ENCODE results near the gene MAPRE3. TPM values are rescaled to one million over a fixed set of nuclear protein-coding genes. Genes with fewer than 3 reads are reported as not detected.

MAPRE3 gene
- total RNA-seq, 1 donor from 2014 or later = 3.7 TPM

DNA sequence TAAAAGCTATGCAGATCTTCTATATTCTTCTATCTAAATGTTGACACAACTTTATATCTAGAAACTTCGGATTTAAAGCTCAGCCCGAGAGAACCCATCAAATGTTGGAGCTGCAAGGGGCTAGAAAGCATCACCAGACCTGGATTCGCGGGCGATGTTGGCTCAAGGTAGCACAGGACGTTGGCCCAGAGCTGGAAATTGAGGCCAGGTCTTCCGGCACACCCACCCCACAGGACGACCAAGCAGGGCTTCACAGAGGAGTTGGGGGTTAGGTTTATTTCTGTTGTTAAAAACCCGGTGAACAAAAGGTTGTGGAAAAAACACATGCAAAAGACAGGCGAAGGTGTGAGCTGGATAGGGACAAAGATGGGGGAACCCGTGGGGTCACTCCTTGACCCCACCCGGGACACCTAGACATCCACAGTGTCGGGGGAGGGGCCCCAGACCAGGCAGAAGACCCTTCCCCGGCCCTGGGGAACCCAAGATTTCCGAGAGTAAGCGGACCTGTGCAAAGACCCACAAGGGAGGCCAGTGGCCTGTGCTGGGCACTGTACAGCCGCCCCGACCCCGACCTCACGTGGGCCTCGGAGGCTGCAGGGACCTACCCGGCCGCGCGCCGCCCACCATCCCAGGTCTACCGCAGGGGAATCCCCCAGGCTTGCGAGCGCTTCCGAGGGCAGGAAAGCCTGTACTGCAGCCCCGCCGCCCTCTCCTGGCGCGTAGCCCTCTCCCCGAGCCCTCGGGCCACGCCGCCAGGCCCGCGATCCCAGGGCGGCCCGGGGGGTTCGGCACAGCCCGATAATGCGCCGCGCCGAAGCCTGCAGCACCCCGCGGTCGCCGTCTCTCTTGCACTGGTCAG is 79.2 kb downstream of the MAPRE3 start:
- Mint-ChIP-seq H3K4me3 (peak overlapping the region; percentile 96), H3K4me1 (ENCODE audit: low read depth) (peaks cover 36% of the 10 kb centered on the region), H3K36me3 (ENCODE audit: low read depth) (peaks cover 22% of the 10 kb centered on the region), H3K9me3 (no peaks in the 10 kb centered on the region), H3K27ac (peak overlapping the region; percentile 99), H3K27me3 (ENCODE audit: insufficient read depth) (peaks cover 7% of the 10 kb centered on the region)
- intact Hi-C loops (cut with micrococcal nuclease) = loop anchor here (1.0 to 5.0 kb wide), 6 partner anchors 17 to 308 kb away; partner anchors contain the start of genes GTF3C2, MAPRE3, PREB and TMEM214
- peak; percentile 52 for DNase-seq (ENCODE audit: low spot score)

- Mint-ChIP-seq H3K9me3 (no peaks in the 10 kb centered on the region), H3K27me3 (ENCODE audit: insufficient read depth) (peaks cover 7% of the 10 kb centered on the region), H3K27ac (peak overlapping the region; percentile 99)
These were observed 80.0 kb downstream of the MAPRE3 start for GRCh38 chr2:27050281-27050995.

GRCh38 chr2:27050996-27051901 is 80.8 kb downstream of the MAPRE3 start, which contains the start of gene AGBL5:
Gene AGBL5, plus strand, starts transcription at chr2:27051668. Its CDS starts 1,291 bp downstream, at chr2:27052959.
- Mint-ChIP-seq H3K4me1 (ENCODE audit: low read depth) (peaks cover 36% of the 10 kb centered on the region), H3K27me3 (ENCODE audit: insufficient read depth) (peaks cover 7% of the 10 kb centered on the region), H3K36me3 (ENCODE audit: low read depth) (peaks cover 25% of the 10 kb centered on the region), H3K27ac (peak within 1 kb of the TSS; percentile 99), H3K9me3 (no peaks in the 10 kb centered on the region), H3K4me3 (peak within 1 kb of the TSS; percentile 96)
- peak; percentile 95 for DNase-seq (ENCODE audit: low spot score)
- intact Hi-C loops (cut with micrococcal nuclease) = loop anchor here (1.0 to 5.0 kb wide), 14 partner anchors 19 to 706 kb away; partner anchors contain the start of genes CAD, EIF2B4, GTF3C2 and KHK

More at GRCh38 chr2:27050281-27050995, 80.0 kb downstream of the MAPRE3 start:
- intact Hi-C loops (cut with micrococcal nuclease) = loop anchor here (1.0 to 5.0 kb wide), 6 partner anchors 18 to 307 kb away; partner anchors contain the start of genes GTF3C2, MAPRE3, PREB and TMEM214
- peak; percentile 88 for DNase-seq (ENCODE audit: low spot score)
- H3K4me3 Mint-ChIP-seq = peak overlapping the region; percentile 96
- H3K36me3 Mint-ChIP-seq (ENCODE audit: low read depth) = peaks cover 22% of the 10 kb centered on the region
- peaks cover 36% of the 10 kb centered on the region for H3K4me1 Mint-ChIP-seq (ENCODE audit: low read depth)

GRCh38 chr2:27051902-27052645 is 81.6 kb downstream of the MAPRE3 start:
- H3K4me1 Mint-ChIP-seq (ENCODE audit: low read depth) = peaks cover 36% of the 10 kb centered on the region
- H3K4me3 Mint-ChIP-seq = peak overlapping the region; percentile 91
- peaks cover 7% of the 10 kb centered on the region for H3K27me3 Mint-ChIP-seq (ENCODE audit: insufficient read depth)
- peak overlapping the region; percentile 79 for H3K27ac Mint-ChIP-seq
- DNase-seq (ENCODE audit: low spot score) = no peak
- intact Hi-C loops (cut with micrococcal nuclease) = loop anchor here (1.0 to 5.0 kb wide), 10 partner anchors 19 to 707 kb away; partner anchors contain the start of genes CAD, EIF2B4, GTF3C2 and KHK
- H3K9me3 Mint-ChIP-seq = no peaks in the 10 kb centered on the region
- peaks cover 30% of the 10 kb centered on the region for H3K36me3 Mint-ChIP-seq (ENCODE audit: low read depth)

DNA sequence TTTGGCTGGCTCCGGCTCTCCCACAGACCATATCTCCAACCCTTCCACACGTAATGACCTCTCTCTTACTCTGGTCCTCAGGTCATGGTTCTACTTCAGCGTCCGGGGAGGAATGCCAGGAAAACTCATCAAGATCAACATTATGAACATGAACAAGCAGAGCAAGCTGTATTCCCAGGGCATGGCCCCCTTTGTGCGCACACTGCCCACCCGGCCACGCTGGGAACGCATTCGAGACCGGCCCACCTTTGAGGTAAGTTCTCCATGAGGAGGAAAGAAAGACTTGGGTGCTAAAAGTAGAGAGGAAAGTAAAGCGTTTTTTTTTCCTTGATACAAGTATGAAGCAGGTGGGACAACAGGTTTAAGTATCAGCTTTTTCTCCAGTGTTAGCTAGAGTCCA is 82.9 kb downstream of the MAPRE3 start:
- Mint-ChIP-seq H3K27ac (no peak overlapping the region), H3K9me3 (no peaks in the 10 kb centered on the region), H3K36me3 (ENCODE audit: low read depth) (peaks cover 30% of the 10 kb centered on the region), H3K4me3 (peak overlapping the region; percentile 91), H3K4me1 (ENCODE audit: low read depth) (peaks cover 31% of the 10 kb centered on the region), H3K27me3 (ENCODE audit: insufficient read depth) (peaks cover 7% of the 10 kb centered on the region)
- DNase-seq (ENCODE audit: low spot score) = no peak
- intact Hi-C loops (cut with micrococcal nuclease) = loop anchor here (5.0 kb wide), 2 partner anchors 79 to 304 kb away; partner anchors contain the start of genes GTF3C2 and PREB

DNA sequence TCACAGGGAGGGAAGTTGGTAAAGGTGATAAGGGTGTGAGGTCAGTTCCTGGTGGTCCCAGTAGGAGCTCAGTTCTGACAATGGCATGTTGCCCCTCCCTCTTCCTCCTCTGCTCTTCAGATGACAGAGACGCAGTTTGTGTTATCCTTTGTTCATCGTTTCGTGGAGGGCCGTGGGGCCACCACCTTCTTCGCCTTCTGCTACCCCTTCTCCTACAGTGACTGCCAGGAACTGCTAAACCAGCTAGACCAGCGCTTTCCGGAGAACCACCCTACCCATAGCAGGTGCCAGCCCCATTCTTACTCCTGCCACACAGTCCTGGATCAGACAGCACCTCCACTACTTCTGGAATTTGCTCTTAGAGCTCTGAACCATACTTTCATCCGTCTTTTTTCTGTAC is 83.3 kb downstream of the MAPRE3 start:
- Mint-ChIP-seq H3K9me3 (no peaks in the 10 kb centered on the region), H3K27ac (no peak overlapping the region), H3K4me1 (ENCODE audit: low read depth) (peaks cover 31% of the 10 kb centered on the region), H3K27me3 (ENCODE audit: insufficient read depth) (peaks cover 7% of the 10 kb centered on the region), H3K36me3 (ENCODE audit: low read depth) (peaks cover 29% of the 10 kb centered on the region), H3K4me3 (peak overlapping the region; percentile 1)
- no peak for DNase-seq (ENCODE audit: low spot score)
- intact Hi-C loops (cut with micrococcal nuclease) = loop anchor here (5.0 kb wide), 2 partner anchors 79 to 304 kb away; partner anchors contain the start of genes GTF3C2 and PREB

DNA sequence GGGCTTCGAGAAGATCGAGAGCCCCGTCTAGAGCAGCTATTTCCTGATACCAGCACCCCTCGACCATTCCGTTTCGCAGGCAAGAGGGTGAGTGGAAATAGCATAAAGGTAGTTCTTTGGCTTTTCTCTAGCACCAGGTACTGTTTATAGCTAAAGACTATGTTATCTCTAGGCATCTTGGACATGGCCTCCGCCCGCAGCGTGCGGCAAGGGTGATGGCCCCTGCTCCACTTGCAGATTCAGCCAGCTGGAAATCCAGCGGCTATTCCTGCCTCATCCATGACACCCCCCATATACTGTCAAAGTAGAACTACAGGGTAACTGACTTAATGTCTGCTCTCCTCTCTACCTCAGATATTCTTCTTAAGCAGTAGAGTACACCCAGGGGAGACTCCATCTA is 84.3 kb downstream of the MAPRE3 start:
- Mint-ChIP-seq H3K36me3 (ENCODE audit: low read depth) (peaks cover 34% of the 10 kb centered on the region), H3K4me3 (no peak overlapping the region), H3K27me3 (ENCODE audit: insufficient read depth) (peaks cover 7% of the 10 kb centered on the region), H3K4me1 (ENCODE audit: low read depth) (peaks cover 25% of the 10 kb centered on the region), H3K9me3 (no peaks in the 10 kb centered on the region), H3K27ac (no peak overlapping the region)
- intact Hi-C loops (cut with micrococcal nuclease) = loop anchor here (5.0 kb wide), 2 partner anchors 78 to 303 kb away; partner anchors contain the start of genes GTF3C2 and PREB
- no peak for DNase-seq (ENCODE audit: low spot score)

DNA sequence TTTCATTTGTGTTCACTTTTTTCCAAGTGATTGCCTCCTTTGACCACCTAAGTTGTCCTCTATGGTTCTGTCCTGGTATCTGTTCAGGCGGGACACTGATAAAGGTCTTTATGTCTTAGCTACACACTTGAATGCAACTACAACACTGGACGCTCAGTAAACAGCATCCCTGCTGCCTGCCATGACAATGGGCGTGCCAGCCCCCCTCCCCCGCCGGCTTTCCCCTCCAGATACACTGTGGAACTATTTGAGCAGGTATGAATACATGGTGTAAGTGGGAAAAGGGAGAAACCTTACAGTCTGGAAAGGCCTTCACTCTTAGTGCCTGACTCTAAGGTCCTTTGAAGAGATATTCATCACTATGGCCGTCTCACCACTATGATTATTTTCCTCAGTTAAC is 86.7 kb downstream of the MAPRE3 start:
- Mint-ChIP-seq H3K27me3 (ENCODE audit: insufficient read depth) (no peaks in the 10 kb centered on the region), H3K4me1 (ENCODE audit: low read depth) (peaks cover 11% of the 10 kb centered on the region), H3K27ac (no peak overlapping the region), H3K36me3 (ENCODE audit: low read depth) (peaks cover 36% of the 10 kb centered on the region), H3K4me3 (no peak overlapping the region), H3K9me3 (no peaks in the 10 kb centered on the region)
- intact Hi-C loops (cut with micrococcal nuclease) = no loop called here
- no peak for DNase-seq (ENCODE audit: low spot score)

GRCh38 chr2:27058210-27058609 is 87.8 kb downstream of the MAPRE3 start:
- Mint-ChIP-seq H3K9me3 (no peaks in the 10 kb centered on the region), H3K36me3 (ENCODE audit: low read depth) (peaks cover 43% of the 10 kb centered on the region)
- intact Hi-C loops (cut with micrococcal nuclease) = no loop called here

GRCh38 chr2:27059141-27059820 is 88.8 kb downstream of the MAPRE3 start:
- intact Hi-C loops (cut with micrococcal nuclease) = no loop called here
- Mint-ChIP-seq H3K4me1 (ENCODE audit: low read depth) (no peaks in the 10 kb centered on the region), H3K27ac (no peak overlapping the region), H3K27me3 (ENCODE audit: insufficient read depth) (no peaks in the 10 kb centered on the region), H3K9me3 (no peaks in the 10 kb centered on the region), H3K4me3 (no peak overlapping the region), H3K36me3 (ENCODE audit: low read depth) (peaks cover 43% of the 10 kb centered on the region)
- no peak for DNase-seq (ENCODE audit: low spot score)

More at GRCh38 chr2:27058210-27058609, 87.8 kb downstream of the MAPRE3 start:
- no peak for DNase-seq (ENCODE audit: low spot score)
- Mint-ChIP-seq H3K4me1 (ENCODE audit: low read depth) (peaks cover under 1% of the 10 kb centered on the region), H3K27me3 (ENCODE audit: insufficient read depth) (no peaks in the 10 kb centered on the region), H3K4me3 (no peak overlapping the region), H3K27ac (no peak overlapping the region)

DNA sequence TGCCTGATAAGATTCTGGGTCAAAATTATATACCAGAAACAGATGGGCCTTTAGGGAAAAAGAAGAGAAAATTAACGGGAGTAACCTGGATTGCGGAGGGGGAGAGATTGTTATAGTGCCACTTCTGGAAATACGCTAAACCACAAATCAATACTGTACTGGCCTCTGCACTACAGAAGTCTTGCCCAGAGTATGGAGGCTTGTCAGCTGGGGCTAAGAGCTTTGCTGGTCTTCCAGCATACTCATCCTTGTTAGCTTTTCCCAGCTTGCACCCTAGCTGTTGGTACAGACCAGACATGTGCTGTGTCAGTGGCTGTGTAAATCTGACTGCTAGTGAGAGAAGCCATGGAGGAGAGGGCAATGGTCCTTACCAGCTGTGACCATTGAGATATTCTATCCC is 89.9 kb downstream of the MAPRE3 start:
- Mint-ChIP-seq H3K27me3 (ENCODE audit: insufficient read depth) (no peaks in the 10 kb centered on the region), H3K4me1 (ENCODE audit: low read depth) (peaks cover 2% of the 10 kb centered on the region), H3K36me3 (ENCODE audit: low read depth) (peaks cover 35% of the 10 kb centered on the region), H3K9me3 (no peaks in the 10 kb centered on the region), H3K4me3 (no peak overlapping the region), H3K27ac (no peak overlapping the region)
- intact Hi-C loops (cut with micrococcal nuclease) = no loop called here
- DNase-seq (ENCODE audit: low spot score) = no peak

Measured in activated T-helper 1 cell treated with anti-CD3 and anti-CD28 coated beads, Interleukin-12 subunit alpha, Interleukin-12 subunit beta, Interleukin-2, Interleukin-4 antibody, amounts not matched to agents 30 ng/mL and 10 ng/mL and 1 ng/mL, durations not matched to agents 14 hours and 24 hours and 36 hours (primary cell).